GM21423 (cell line): Measurements from ENCODE around the gene RAB6A.

Source experiments
- ATAC-seq: cut with Tn5 transposase; IDR thresholded peaks from one replicate; pipeline ENCODE4 v1.9.1; 2021; ENCODE audit warnings: mild to moderate bottlenecking, moderate library complexity; ENCODE audit not compliant: unreplicated experiment

Gene RAB6A

DNA sequence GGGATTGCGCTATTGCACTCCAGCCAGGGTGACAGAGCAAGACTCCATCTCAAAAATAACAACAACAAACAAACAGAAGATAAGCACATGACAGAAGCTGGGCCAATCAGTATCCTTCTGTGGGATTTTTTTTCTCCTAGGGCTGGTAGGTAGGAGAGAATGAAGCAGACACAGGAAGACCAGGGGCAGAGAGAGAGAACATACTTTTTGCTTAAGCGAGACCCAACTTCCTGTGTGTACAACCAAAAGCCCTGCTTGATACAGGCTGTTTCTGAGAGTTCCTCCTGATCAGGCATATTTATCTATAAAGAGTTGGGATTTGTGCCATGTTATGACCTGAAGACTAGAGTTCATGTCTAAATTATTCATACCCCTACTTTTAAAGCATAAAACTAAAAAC is 126.9 kb downstream of the RAB6A start:
- ATAC-seq: no peak

DNA sequence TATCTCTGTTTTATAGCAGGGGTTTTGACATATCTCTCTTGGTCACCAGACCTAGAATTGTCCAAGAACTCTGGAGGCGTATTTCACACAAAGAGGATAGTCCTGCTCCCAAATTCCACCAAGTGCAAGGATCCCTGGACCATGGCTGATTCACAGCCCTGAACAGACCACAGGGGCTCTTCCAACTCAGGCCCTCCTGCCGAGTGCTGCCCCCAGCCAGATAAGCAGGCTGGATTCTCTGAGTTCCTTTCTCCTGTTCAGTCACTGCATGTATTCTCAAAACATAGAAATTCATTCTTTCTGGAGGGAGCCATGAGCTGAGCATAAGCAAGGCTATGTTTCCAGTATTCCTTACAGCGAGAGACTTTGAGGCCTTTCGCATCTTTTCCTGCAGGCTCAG is 127.9 kb downstream of the RAB6A start:
- ATAC-seq: no peak

DNA sequence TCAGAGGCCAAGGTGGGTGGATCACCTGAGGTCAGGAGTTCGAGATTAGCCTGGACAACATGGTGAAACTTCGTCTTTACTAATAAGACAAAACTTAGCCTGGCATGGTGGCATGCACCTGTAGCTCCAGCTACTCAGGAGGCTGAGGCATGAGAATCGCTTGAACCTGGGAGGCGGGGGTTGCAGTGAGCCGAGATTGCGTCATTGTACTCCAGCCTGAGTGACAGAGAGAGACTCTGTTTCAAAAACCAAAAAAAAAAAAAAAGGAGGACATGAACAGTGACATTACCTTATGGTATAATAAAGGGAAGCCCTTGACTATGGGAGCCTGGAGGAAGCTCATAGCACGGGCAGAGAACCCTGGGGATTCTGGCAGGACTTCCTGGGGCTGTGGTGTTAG is 131.0 kb downstream of the RAB6A start:
- ATAC-seq: no peak

GRCh38 chr11:73625696-73626318 is 135.1 kb downstream of the RAB6A start:
- ATAC-seq: no peak
